NCI-H446 (cell line): Measurements from ENCODE around the gene SLC18A3.

Experiments
- DNase-seq, 2 experiments: peaks; one replicate each; lab custom pipeline; 2025; lab: John Stamatoyannopoulos, UW

The SLC18A3 gene

GRCh38 chr10:49651917-49652316 lies 41.8 kb downstream of the SLC18A3 start:
- no peak for DNase-seq

DNA sequence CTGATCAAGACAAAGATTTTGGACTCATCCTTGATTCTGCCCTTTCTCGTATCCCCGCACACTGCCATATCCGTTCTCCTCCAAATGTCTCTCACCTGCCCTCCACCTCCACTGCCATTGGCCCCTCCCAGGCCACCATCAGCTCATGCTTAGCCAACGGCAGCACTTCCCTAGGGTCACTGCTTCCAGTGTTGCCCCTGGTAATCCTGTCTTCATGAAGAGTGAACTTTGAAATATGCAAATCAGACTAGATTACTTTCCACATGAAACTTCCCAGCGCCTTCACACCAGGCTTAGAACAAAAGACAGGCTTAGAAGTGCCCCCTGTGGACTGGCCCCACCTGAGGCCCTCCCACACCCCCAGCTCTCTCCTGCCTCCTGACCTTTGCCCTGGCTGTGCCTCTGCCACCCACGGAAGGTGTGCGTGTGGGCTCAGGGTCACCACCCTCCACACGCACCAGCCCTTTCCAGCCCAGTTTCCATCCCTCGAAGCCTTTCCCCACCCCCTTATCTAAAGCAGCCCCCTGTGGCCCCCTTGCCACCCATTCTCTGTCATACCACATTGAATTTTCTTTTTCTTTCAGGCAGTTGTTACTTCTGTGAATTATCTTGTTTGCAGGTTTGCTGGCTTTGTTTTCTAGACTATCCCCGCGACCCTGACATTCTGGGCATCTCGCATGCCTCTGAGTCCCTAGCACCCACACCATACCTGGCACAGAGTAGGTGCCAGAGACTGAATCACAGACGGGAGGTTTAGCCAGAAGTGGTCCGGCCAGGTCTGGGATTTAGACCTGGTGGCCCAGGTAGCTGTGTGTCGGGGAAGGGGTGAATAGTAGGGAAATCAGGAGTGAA lies 42.5 kb downstream of the SLC18A3 start:
- no peak for DNase-seq

DNA sequence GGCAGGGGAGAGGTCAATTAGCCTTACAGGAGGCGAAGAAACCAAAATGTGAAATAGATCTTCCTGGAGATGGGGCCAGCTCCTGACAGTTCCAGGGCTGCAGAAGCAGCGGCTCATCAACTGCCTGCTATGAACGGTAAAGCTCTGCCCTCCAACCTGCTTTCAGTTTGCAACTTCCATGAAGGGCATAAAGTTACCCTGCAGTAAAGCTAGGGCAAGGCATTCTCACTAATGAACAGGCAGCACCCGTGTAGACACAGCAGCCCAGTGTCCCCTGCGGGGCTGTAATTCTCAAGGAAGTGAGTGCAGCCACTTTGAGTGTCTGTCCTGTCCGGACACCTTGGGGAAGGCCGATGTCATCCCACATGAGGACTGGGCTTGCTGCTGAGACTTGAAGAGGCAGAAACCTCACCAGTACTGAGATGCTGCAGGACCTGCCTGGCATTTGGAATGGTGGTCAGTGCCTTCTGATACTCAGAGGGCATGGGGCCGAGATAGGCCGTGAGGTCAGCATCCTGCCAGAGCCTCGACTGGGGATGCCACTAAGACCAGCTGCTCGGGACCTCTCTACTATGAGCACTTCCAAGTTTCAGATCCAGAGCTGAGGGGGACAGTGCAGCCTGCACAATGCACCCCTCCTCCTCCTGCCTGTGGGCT lies 43.3 kb downstream of the SLC18A3 start:
- DNase-seq = no peak

- no peak for DNase-seq
These were observed 44.1 kb downstream of the SLC18A3 start for GRCh38 chr10:49654036-49654693.

- no peak for DNase-seq
These were observed 45.0 kb downstream of the SLC18A3 start for GRCh38 chr10:49655099-49655498.

- DNase-seq = no peak
These were observed 46.9 kb downstream of the SLC18A3 start for GRCh38 chr10:49656845-49657493.

DNA sequence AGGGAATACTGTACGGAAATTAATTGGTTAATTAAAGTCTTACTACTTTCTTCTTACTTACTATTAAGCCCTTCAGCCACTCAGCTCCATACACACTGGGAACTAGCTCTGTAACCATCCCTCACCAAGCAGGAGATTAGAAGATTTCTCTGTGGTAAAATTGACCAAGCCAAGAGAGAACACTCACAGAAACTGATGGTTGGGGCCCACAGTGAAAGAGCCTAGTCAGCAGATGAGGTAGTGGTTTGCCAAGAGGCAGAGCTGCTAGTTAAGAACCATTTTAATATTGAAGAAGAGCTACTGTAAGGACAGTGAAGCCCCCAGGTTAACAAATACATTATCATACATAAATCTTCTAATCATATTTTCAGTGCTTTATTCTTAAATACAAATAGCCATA lies 47.5 kb downstream of the SLC18A3 start:
- DNase-seq = no peak

- no peak for DNase-seq
These were observed 51.2 kb downstream of the SLC18A3 start for GRCh38 chr10:49661140-49661856.
